Ectodermal cell (in vitro differentiated cells): Measurements from ENCODE around the gene NPIPA1.
"Not testable (repeated sequence)": the region's sequence is repeated elsewhere in the genome, so short reads cannot be mapped to it uniquely, and the experiment has no call there.

Experiments
- H3K27ac ChIP-seq: 2 replicates; pipeline ENCODE4 v1.7.0; 2013; ENCODE audit warnings: mild to moderate bottlenecking, low read depth, low read length; ENCODE audit not compliant: insufficient read depth, poor library complexity, severe bottlenecking
- H3K27me3 ChIP-seq: 2 replicates; pipeline ENCODE4 v1.7.0; 2013; ENCODE audit warnings: mild to moderate bottlenecking, low read length; ENCODE audit not compliant: insufficient read depth, control insufficient read depth, poor library complexity, severe bottlenecking
- H3K36me3 ChIP-seq: one replicate; pipeline ENCODE4 v1.7.0; 2013; ENCODE audit warnings: low read length; ENCODE audit not compliant: control insufficient read depth, insufficient read depth
- H3K4me1 ChIP-seq: one replicate; pipeline ENCODE4 v1.7.0; 2013; ENCODE audit warnings: low read length; ENCODE audit not compliant: control insufficient read depth, insufficient read depth
- H3K4me3 ChIP-seq: 2 replicates; pipeline ENCODE4 v1.7.0; 2013; ENCODE audit warnings: low read depth, low read length, control low read depth; ENCODE audit not compliant: insufficient read depth
- H3K9me3 ChIP-seq: 2 replicates; pipeline ENCODE4 v1.7.0; 2013; ENCODE audit warnings: mild to moderate bottlenecking, low read length, moderate library complexity; ENCODE audit not compliant: control insufficient read depth
- WGBS, 2 experiments: methylation state at CpG; one replicate each; pipeline ENCODE4 v1.1.7; 2013; ENCODE audit warnings: missing lambda C conversion rate in 2 of 2; 5-methylcytosine and 5-hydroxymethylcytosine counted together

The NPIPA1 gene

GRCh38 chr16:14930246-14930645, 7.0 kb upstream of the NPIPA1 start:
- 93 to 95% methylated on average over 7 to 8 of the region's 25 CpGs for WGBS, 2 experiments
- not testable (repeated sequence) for H3K4me3 ChIP-seq, H3K4me1 ChIP-seq, H3K36me3 ChIP-seq, H3K9me3 ChIP-seq, H3K27me3 ChIP-seq, H3K27ac ChIP-seq

- not testable (repeated sequence) for H3K27ac ChIP-seq
Observed at GRCh38 chr16:14930971-14931370, 6.3 kb upstream of the NPIPA1 start.

GRCh38 chr16:14932581-14933375, 4.5 kb upstream of the NPIPA1 start:
- H3K4me1 ChIP-seq: not testable (repeated sequence)
- WGBS, 2 experiments: 91 to 95% methylated on average over 15 to 24 of the region's 47 CpGs

More at GRCh38 chr16:14930971-14931370, 6.3 kb upstream of the NPIPA1 start:
- not testable (repeated sequence) for H3K4me3 ChIP-seq, H3K9me3 ChIP-seq, H3K36me3 ChIP-seq, H3K27me3 ChIP-seq, H3K4me1 ChIP-seq
- 94 to 95% methylated on average over 8 to 9 of the region's 19 CpGs for WGBS, 2 experiments

GRCh38 chr16:14937994-14938393, 751 bp downstream of the NPIPA1 start:
- not testable (repeated sequence) for H3K4me3 ChIP-seq, H3K36me3 ChIP-seq, H3K9me3 ChIP-seq, H3K4me1 ChIP-seq, H3K27ac ChIP-seq, H3K27me3 ChIP-seq
- WGBS, 2 experiments: 49 to 57% methylated on average over 6 of the region's 9 CpGs

More at GRCh38 chr16:14932581-14933375, 4.5 kb upstream of the NPIPA1 start:
- not testable (repeated sequence) for H3K36me3 ChIP-seq, H3K27ac ChIP-seq, H3K9me3 ChIP-seq, H3K4me3 ChIP-seq, H3K27me3 ChIP-seq

- not testable (repeated sequence) for H3K36me3 ChIP-seq, H3K4me3 ChIP-seq, H3K4me1 ChIP-seq, H3K9me3 ChIP-seq, H3K27ac ChIP-seq, H3K27me3 ChIP-seq
- WGBS, 2 experiments: 89% methylated on average over 3 of the region's 3 CpGs; no CpG with 5 or more reads in 1 of the 2 experiments
Observed at GRCh38 chr16:14942686-14943085, 5.4 kb downstream of the NPIPA1 start.

GRCh38 chr16:14955546-14956231, 18.4 kb downstream of the NPIPA1 start:
- Histone ChIP-seq H3K36me3 (no peaks in the 10 kb centered on the region), H3K4me1 (no peaks in the 10 kb centered on the region), H3K4me3 (no peak overlapping the region), H3K9me3 (no peaks in the 10 kb centered on the region), H3K27me3 (no peaks in the 10 kb centered on the region), H3K27ac (no peak overlapping the region)
- 93% methylated on average over 16 of the region's 16 CpGs for WGBS, 2 experiments

GRCh38 chr16:14957576-14958322, 20.5 kb downstream of the NPIPA1 start:
- H3K4me3 ChIP-seq: no peak overlapping the region
- H3K4me1 ChIP-seq: no peaks in the 10 kb centered on the region
- H3K27me3 ChIP-seq: no peaks in the 10 kb centered on the region
- H3K9me3 ChIP-seq: no peaks in the 10 kb centered on the region
- no peaks in the 10 kb centered on the region for H3K36me3 ChIP-seq
- WGBS, 2 experiments: 94 to 95% methylated on average over 28 of the region's 28 CpGs
- H3K27ac ChIP-seq: no peak overlapping the region

- H3K4me1 ChIP-seq: no peaks in the 10 kb centered on the region
- H3K9me3 ChIP-seq: no peaks in the 10 kb centered on the region
- no peak overlapping the region for H3K27ac ChIP-seq
- no peak overlapping the region for H3K4me3 ChIP-seq
- 90 to 92% methylated on average over 4 of the region's 4 CpGs for WGBS, 2 experiments
- no peaks in the 10 kb centered on the region for H3K27me3 ChIP-seq
- no peaks in the 10 kb centered on the region for H3K36me3 ChIP-seq
Observed at GRCh38 chr16:14958323-14958600, 21.0 kb downstream of the NPIPA1 start.

GRCh38 chr16:14958970-14959369, 21.7 kb downstream of the NPIPA1 start:
- no peak overlapping the region for H3K4me3 ChIP-seq
- H3K9me3 ChIP-seq: no peaks in the 10 kb centered on the region
- H3K36me3 ChIP-seq: no peaks in the 10 kb centered on the region
- H3K27ac ChIP-seq: no peak overlapping the region
- 82% methylated on average over 7 of the region's 7 CpGs for WGBS, 2 experiments
- no peaks in the 10 kb centered on the region for H3K27me3 ChIP-seq
- H3K4me1 ChIP-seq: no peaks in the 10 kb centered on the region

GRCh38 chr16:14961405-14962186, 24.4 kb downstream of the NPIPA1 start:
- no peak overlapping the region for H3K4me3 ChIP-seq
- no peak overlapping the region for H3K27ac ChIP-seq
- H3K27me3 ChIP-seq: no peaks in the 10 kb centered on the region
- H3K9me3 ChIP-seq: no peaks in the 10 kb centered on the region
- no peaks in the 10 kb centered on the region for H3K36me3 ChIP-seq
- 93% methylated on average over 11 of the region's 11 CpGs for WGBS, 2 experiments
- no peaks in the 10 kb centered on the region for H3K4me1 ChIP-seq
